Nephron progenitor cell (in vitro differentiated cells): ENCODE data around the gene SLC47A2.

Experiments used
- DNase-seq: peaks from one replicate; pipeline ENCODE4 v3.0.0; 2021
- H3K27ac Mint-ChIP-seq: 2 replicates; pipeline ENCODE4 v1.8.0; 2021; ENCODE audit warnings: mild to moderate bottlenecking, moderate library complexity, mixed read lengths
- H3K27me3 Mint-ChIP-seq: 2 replicates; pipeline ENCODE4 v1.8.0; 2021; ENCODE audit warnings: mild to moderate bottlenecking, low read depth, mixed read lengths; ENCODE audit not compliant: poor library complexity
- H3K36me3 Mint-ChIP-seq: 2 replicates; pipeline ENCODE4 v1.8.0; 2021; ENCODE audit warnings: low read depth, mixed read lengths
- H3K4me1 Mint-ChIP-seq: 2 replicates; pipeline ENCODE4 v1.8.0; 2021; ENCODE audit warnings: mixed read lengths
- H3K4me3 Mint-ChIP-seq: 2 replicates; pipeline ENCODE4 v1.8.0; 2021; ENCODE audit warnings: mild to moderate bottlenecking, moderate library complexity, mixed read lengths
- H3K9me3 Mint-ChIP-seq: 2 replicates; pipeline ENCODE4 v1.8.0; 2021; ENCODE audit warnings: mild to moderate bottlenecking, moderate library complexity, mixed read lengths
- CTCF ChIP-seq: fragments of 200-600 bp; sonication (generic); IDR thresholded peaks from 2 replicates; pipeline ENCODE4 v1.5.0; 2021; ENCODE audit warnings: antibody characterized with exemption

Gene SLC47A2

GRCh38 chr17:19733953-19734526, 17.7 kb upstream of the SLC47A2 start:
- Mint-ChIP-seq H3K27me3 (peaks cover 21% of the 10 kb centered on the region), H3K36me3 (no peaks in the 10 kb centered on the region), H3K4me1 (peaks cover 17% of the 10 kb centered on the region), H3K9me3 (no peaks in the 10 kb centered on the region), H3K4me3 (no peak overlapping the region), H3K27ac (no peak overlapping the region)
- no peak for DNase-seq
- no peak for TF ChIP-seq CTCF

GRCh38 chr17:19731626-19732025, 15.2 kb upstream of the SLC47A2 start:
- TF ChIP-seq CTCF, result no peak
- H3K4me3 Mint-ChIP-seq, result no peak overlapping the region
- H3K27ac Mint-ChIP-seq, result no peak overlapping the region
- no peak for DNase-seq
- H3K9me3 Mint-ChIP-seq, result no peaks in the 10 kb centered on the region
- peaks cover 21% of the 10 kb centered on the region for H3K27me3 Mint-ChIP-seq
- no peaks in the 10 kb centered on the region for H3K36me3 Mint-ChIP-seq
- peaks cover 11% of the 10 kb centered on the region for H3K4me1 Mint-ChIP-seq

GRCh38 chr17:19730843-19731242, 14.5 kb upstream of the SLC47A2 start:
- DNase-seq, result no peak
- H3K4me3 Mint-ChIP-seq, result no peak overlapping the region
- H3K4me1 Mint-ChIP-seq, result peaks cover 6% of the 10 kb centered on the region
- TF ChIP-seq CTCF, result no peak
- no peaks in the 10 kb centered on the region for H3K36me3 Mint-ChIP-seq
- H3K9me3 Mint-ChIP-seq, result no peaks in the 10 kb centered on the region
- peaks cover 20% of the 10 kb centered on the region for H3K27me3 Mint-ChIP-seq
- no peak overlapping the region for H3K27ac Mint-ChIP-seq

GRCh38 chr17:19729900-19730299, 13.5 kb upstream of the SLC47A2 start:
- H3K4me3 Mint-ChIP-seq, result no peak overlapping the region

GRCh38 chr17:19728084-19728495, 11.7 kb upstream of the SLC47A2 start:
- no peak for DNase-seq
- no peak overlapping the region for H3K4me3 Mint-ChIP-seq
- TF ChIP-seq CTCF, result no peak
- H3K36me3 Mint-ChIP-seq, result no peaks in the 10 kb centered on the region
- H3K4me1 Mint-ChIP-seq, result no peaks in the 10 kb centered on the region
- peaks cover 13% of the 10 kb centered on the region for H3K27me3 Mint-ChIP-seq
- no peaks in the 10 kb centered on the region for H3K9me3 Mint-ChIP-seq
- H3K27ac Mint-ChIP-seq, result no peak overlapping the region

More at GRCh38 chr17:19729900-19730299, 13.5 kb upstream of the SLC47A2 start:
- DNase-seq, result no peak
- Mint-ChIP-seq H3K36me3 (no peaks in the 10 kb centered on the region), H3K27me3 (peaks cover 13% of the 10 kb centered on the region), H3K27ac (no peak overlapping the region), H3K9me3 (no peaks in the 10 kb centered on the region), H3K4me1 (peaks cover 6% of the 10 kb centered on the region)
- TF ChIP-seq CTCF, result no peak

GRCh38 chr17:19727501-19728078, 11.2 kb upstream of the SLC47A2 start:
- H3K27me3 Mint-ChIP-seq, result peaks cover 12% of the 10 kb centered on the region
- H3K4me1 Mint-ChIP-seq, result no peaks in the 10 kb centered on the region
- no peak overlapping the region for H3K27ac Mint-ChIP-seq
- no peak for DNase-seq
- no peaks in the 10 kb centered on the region for H3K36me3 Mint-ChIP-seq
- no peak overlapping the region for H3K4me3 Mint-ChIP-seq
- no peak for TF ChIP-seq CTCF
- H3K9me3 Mint-ChIP-seq, result no peaks in the 10 kb centered on the region
